Activated CD8-positive, alpha-beta T cell treated with anti-CD3 and anti-CD28 coated beads for 36 hours (primary cell): Measurements from ENCODE around the gene KISS1. TPM values are rescaled to one million over a fixed set of nuclear protein-coding genes. Genes with fewer than 3 reads are reported as not detected.

Experiments
- ATAC-seq: fragments of 200-7000 bp; cut with Tn5 transposase; one replicate; pipeline ENCODE4 v1.10.0; 2021; ENCODE audit warnings: mild to moderate bottlenecking, moderate library complexity
- CTCF ChIA-PET: fragments of 350-600 bp; sonication (Branson Sonifier 250); formaldehyde crosslinking; loops from one replicate; lab custom pipeline; 2021; ENCODE audit warnings: antibody characterized with exemption; lab: Charles Lee
- POLR2A ChIA-PET: fragments of 350-600 bp; sonication (Branson Sonifier 250); formaldehyde crosslinking; loops from one replicate; lab custom pipeline; 2021; ENCODE audit warnings: antibody characterized with exemption; lab: Charles Lee
- DNase-seq: peaks from one replicate; pipeline ENCODE4 v3.0.0-alpha.2; 2020
- H3K27ac Mint-ChIP-seq: one replicate; pipeline ENCODE4 v1.8.0; 2021; ENCODE audit warnings: mild to moderate bottlenecking, mixed read lengths
- H3K27me3 Mint-ChIP-seq: one replicate; pipeline ENCODE4 v1.8.0; 2021; ENCODE audit warnings: mixed read lengths
- H3K36me3 Mint-ChIP-seq: one replicate; pipeline ENCODE4 v1.8.0; 2021; ENCODE audit warnings: low read depth, mixed read lengths
- H3K4me1 Mint-ChIP-seq: one replicate; pipeline ENCODE4 v1.8.0; 2021; ENCODE audit warnings: low read depth, mixed read lengths
- H3K4me3 Mint-ChIP-seq: one replicate; pipeline ENCODE4 v1.8.0; 2021; ENCODE audit warnings: mild to moderate bottlenecking, moderate library complexity, mixed read lengths
- H3K9me3 Mint-ChIP-seq: one replicate; pipeline ENCODE4 v1.8.0; 2021; ENCODE audit warnings: mixed read lengths
- intact Hi-C: fragments of 100-400 bp; cut with micrococcal nuclease; formaldehyde crosslinking; loops from one replicate; pipeline ENCODE4 v1.10.0; 2022
- total RNA-seq, 2 experiments: library from RNA; stranded (reverse); gene quantifications; one replicate each; pipeline ENCODE4 v1.2.3, GENCODE V29; 2021
- TF ChIP-seq, protein P1 (sequence below): fragments of 200-600 bp; IDR thresholded peaks from one replicate; pipeline ENCODE4 v1.8.0; 2022; ENCODE audit warnings: antibody characterized with exemption, mild to moderate bottlenecking

Gene KISS1
- total RNA-seq, 2 experiments from 2014 or later, result not detected

GRCh38 chr1:204143276-204144041 is 52.8 kb downstream of the KISS1 start:
- TF ChIP-seq, protein P1, sequence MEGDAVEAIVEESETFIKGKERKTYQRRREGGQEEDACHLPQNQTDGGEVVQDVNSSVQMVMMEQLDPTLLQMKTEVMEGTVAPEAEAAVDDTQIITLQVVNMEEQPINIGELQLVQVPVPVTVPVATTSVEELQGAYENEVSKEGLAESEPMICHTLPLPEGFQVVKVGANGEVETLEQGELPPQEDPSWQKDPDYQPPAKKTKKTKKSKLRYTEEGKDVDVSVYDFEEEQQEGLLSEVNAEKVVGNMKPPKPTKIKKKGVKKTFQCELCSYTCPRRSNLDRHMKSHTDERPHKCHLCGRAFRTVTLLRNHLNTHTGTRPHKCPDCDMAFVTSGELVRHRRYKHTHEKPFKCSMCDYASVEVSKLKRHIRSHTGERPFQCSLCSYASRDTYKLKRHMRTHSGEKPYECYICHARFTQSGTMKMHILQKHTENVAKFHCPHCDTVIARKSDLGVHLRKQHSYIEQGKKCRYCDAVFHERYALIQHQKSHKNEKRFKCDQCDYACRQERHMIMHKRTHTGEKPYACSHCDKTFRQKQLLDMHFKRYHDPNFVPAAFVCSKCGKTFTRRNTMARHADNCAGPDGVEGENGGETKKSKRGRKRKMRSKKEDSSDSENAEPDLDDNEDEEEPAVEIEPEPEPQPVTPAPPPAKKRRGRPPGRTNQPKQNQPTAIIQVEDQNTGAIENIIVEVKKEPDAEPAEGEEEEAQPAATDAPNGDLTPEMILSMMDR, result no peak
- no peaks in the 10 kb centered on the region for H3K36me3 Mint-ChIP-seq
- POLR2A ChIA-PET, result no interaction called here
- H3K27me3 Mint-ChIP-seq, result no peaks in the 10 kb centered on the region
- H3K9me3 Mint-ChIP-seq, result no peaks in the 10 kb centered on the region
- H3K4me1 Mint-ChIP-seq, result no peaks in the 10 kb centered on the region
- H3K27ac Mint-ChIP-seq, result no peak overlapping the region
- intact Hi-C loops, result no loop called here
- ATAC-seq (no peak), DNase-seq (no peak)
- no peak overlapping the region for H3K4me3 Mint-ChIP-seq
- CTCF ChIA-PET, result interaction anchor here (1.1 to 4.3 kb wide), 3 partner anchors 15 to 220 kb away, joined by 4 to 20 read pairs (median 4); no protein-coding TSS in a partner anchor

DNA sequence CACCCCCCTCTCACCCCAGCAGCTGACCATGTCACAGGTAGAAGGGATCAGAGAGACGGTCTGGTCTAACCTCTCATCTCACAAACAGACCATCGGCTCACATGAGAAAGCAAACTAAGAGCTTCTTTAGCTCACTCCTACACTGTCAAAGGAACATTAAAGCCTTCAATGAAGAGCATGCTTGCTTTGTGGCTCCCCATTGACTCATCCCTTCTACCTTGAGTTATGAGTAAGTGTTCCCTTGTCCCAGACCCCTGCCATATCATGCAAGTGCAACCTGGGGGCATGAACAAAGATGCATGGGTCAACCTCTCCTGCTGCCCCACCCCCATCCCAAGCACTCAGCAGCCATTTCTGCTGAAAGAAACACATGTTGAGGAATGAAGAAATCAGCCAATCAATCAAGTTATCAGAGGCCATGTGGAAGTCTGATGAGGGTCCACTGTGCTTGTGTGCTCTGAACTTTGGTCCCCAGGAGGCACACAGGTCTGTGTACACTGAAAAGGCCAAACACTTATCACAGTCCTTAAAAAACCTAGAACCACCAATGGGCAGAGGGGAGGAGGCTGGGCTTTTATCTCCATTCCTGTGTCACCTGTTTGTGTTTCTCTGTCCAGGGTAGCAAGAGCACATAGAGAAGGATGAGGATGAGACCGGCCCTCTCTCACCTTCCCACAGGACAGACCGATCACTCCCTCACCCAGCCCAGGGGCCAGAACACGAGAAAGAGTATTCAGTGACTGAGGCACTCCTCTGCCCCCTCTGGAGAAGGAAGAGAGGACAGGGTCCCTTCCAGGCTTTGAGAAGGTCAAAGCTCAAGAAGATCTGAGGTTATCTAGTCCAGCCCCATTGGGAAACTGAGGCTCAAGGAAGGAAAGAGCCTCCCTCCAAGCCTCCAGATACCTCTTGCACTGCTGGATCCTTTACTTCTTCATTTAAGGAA is 54.0 kb downstream of the KISS1 start:
- no peak for DNase-seq
- ChIA-PET POLR2A (no interaction called here), CTCF (interaction anchor here (4.3 to 5.5 kb wide), 2 partner anchors 13 to 14 kb away, joined by 20 to 39 read pairs; no protein-coding TSS in a partner anchor)
- Mint-ChIP-seq H3K27ac (no peak overlapping the region), H3K9me3 (no peaks in the 10 kb centered on the region), H3K4me3 (no peak overlapping the region), H3K27me3 (no peaks in the 10 kb centered on the region), H3K36me3 (no peaks in the 10 kb centered on the region), H3K4me1 (no peaks in the 10 kb centered on the region)
- TF ChIP-seq, protein P1, result no peak
- intact Hi-C loops, result no loop called here
- ATAC-seq, result peak; percentile 47

GRCh38 chr1:204141131-204141530 is 55.2 kb downstream of the KISS1 start:
- H3K27me3 Mint-ChIP-seq, result no peaks in the 10 kb centered on the region
- TF ChIP-seq, protein P1, result no peak
- intact Hi-C loops, result no loop called here
- H3K9me3 Mint-ChIP-seq, result no peaks in the 10 kb centered on the region
- no peaks in the 10 kb centered on the region for H3K36me3 Mint-ChIP-seq
- ATAC-seq (no peak), DNase-seq (no peak)
- H3K4me1 Mint-ChIP-seq, result no peaks in the 10 kb centered on the region
- POLR2A ChIA-PET, result no interaction called here
- CTCF ChIA-PET, result interaction anchor here (0.6 to 5.5 kb wide), 3 partner anchors 12 to 66 kb away, joined by 3 to 39 read pairs (median 4); no protein-coding TSS in a partner anchor
- no peak overlapping the region for H3K4me3 Mint-ChIP-seq
- H3K27ac Mint-ChIP-seq, result no peak overlapping the region

Other genes with a start within 250 kb of the KISS1 start
- gene SOX13, start 123.4 kb downstream of the KISS1 start, total RNA-seq, result 1 to 10 TPM; 1.6 to 1.7 TPM
- 1 to 10 TPM; 1.3 to 1.4 TPM for gene ETNK2, start 44.4 kb downstream of the KISS1 start, total RNA-seq
- gene REN, start 30.2 kb downstream of the KISS1 start, total RNA-seq, result not detected
- not detected for gene GOLT1A, start 17.5 kb upstream of the KISS1 start, total RNA-seq
- 1 to 10 TPM; 3.0 to 3.7 TPM for gene PLEKHA6, start 163.4 kb upstream of the KISS1 start, total RNA-seq
- gene PPP1R15B, start 215.3 kb upstream of the KISS1 start, total RNA-seq, result 10 to 100 TPM; 63.8 to 64.6 TPM